GM12801 (cell line): ENCODE results near the gene EPB41L1.

ENCODE experiments used
- TF ChIP-seq, protein P1 (sequence below): IDR thresholded peaks from one replicate; pipeline ENCODE4 v1.5.1; 2011; ENCODE audit warnings: control low read depth; ENCODE audit not compliant: insufficient read length; ENCODE audit errors: extremely low read depth

EPB41L1 gene

DNA sequence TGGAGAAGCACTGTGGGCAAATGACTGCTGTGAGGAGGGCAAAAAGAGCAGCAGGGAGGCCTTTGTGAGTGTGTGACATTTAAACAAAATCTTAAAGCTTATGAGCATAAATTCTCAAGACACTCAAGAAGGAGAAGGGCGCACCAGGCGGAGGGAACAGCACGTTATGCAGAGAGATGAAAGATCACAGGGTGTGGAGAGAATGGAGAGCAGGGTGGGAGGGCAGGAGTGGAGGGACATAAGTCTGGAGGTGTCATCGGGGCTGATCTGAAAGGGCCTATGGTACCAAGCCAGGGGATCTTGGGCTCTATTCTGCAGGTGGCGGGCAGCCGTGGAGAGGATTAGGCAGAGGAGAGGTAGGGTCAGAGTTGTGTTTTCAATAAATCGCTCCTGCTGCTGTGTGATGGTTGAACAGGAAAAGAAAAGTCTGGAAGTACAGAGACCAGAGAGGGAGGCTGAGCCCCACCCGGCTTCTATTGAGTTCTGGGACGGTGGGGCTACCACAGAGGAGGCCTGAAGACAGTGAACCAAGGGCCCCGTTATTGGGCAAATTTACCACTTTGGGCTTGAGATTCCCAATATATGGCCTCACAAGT lies 127.3 kb downstream of the EPB41L1 start:
- TF ChIP-seq, protein P1, sequence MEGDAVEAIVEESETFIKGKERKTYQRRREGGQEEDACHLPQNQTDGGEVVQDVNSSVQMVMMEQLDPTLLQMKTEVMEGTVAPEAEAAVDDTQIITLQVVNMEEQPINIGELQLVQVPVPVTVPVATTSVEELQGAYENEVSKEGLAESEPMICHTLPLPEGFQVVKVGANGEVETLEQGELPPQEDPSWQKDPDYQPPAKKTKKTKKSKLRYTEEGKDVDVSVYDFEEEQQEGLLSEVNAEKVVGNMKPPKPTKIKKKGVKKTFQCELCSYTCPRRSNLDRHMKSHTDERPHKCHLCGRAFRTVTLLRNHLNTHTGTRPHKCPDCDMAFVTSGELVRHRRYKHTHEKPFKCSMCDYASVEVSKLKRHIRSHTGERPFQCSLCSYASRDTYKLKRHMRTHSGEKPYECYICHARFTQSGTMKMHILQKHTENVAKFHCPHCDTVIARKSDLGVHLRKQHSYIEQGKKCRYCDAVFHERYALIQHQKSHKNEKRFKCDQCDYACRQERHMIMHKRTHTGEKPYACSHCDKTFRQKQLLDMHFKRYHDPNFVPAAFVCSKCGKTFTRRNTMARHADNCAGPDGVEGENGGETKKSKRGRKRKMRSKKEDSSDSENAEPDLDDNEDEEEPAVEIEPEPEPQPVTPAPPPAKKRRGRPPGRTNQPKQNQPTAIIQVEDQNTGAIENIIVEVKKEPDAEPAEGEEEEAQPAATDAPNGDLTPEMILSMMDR = no peak
